Lung (tissue), 12 donors: ENCODE data around the gene CYTH1. TPM values are rescaled to one million over a fixed set of nuclear protein-coding genes. Genes with fewer than 3 reads are reported as not detected.

Experiments
- ATAC-seq: fragments of 200-7000 bp; cut with Tn5 transposase; one replicate; pipeline ENCODE4 v1.9.1; 2020; ENCODE audit warnings: moderate number of reproducible peaks; ENCODE audit not compliant: insufficient read depth, low FRiP score
- DNase-seq, 3 donors: peaks; one replicate each; pipeline ENCODE4 v3.0.0-alpha.2; 2013 to 2017
- H3K27ac ChIP-seq, 2 donors: one replicate each; pipeline ENCODE4 v1.5.1; 2013; ENCODE audit warnings: mild to moderate bottlenecking in 2 of 2, moderate library complexity in 2 of 2, control low read depth in 1 of 2, inconsistent platforms in 1 of 2, low read depth in 1 of 2, low read length in 1 of 2
- H3K27me3 ChIP-seq, 3 donors: one replicate each; pipeline ENCODE4 v1.5.1; 2013; ENCODE audit warnings: low read length in 2 of 3; ENCODE audit not compliant: control insufficient read depth in 3 of 3, insufficient read depth in 3 of 3
- H3K36me3 ChIP-seq, 4 donors: one replicate each; pipeline ENCODE4 v1.5.1; 2013; ENCODE audit warnings: low read length in 4 of 4, mild to moderate bottlenecking in 1 of 4, moderate library complexity in 1 of 4; ENCODE audit not compliant: control insufficient read depth in 4 of 4, insufficient read depth in 4 of 4
- H3K4me1 ChIP-seq, 5 donors: one replicate each; pipeline ENCODE4 v1.5.1; 2013; ENCODE audit warnings: low read length in 5 of 5, mild to moderate bottlenecking in 2 of 5, moderate library complexity in 1 of 5; ENCODE audit not compliant: control insufficient read depth in 5 of 5, insufficient read depth in 5 of 5
- H3K4me3 ChIP-seq: one replicate; pipeline ENCODE4 v1.5.1; 2013; ENCODE audit warnings: mild to moderate bottlenecking, control low read depth, moderate library complexity
- H3K9ac ChIP-seq, 2 donors: one replicate each; pipeline ENCODE4 v1.5.1; 2013; ENCODE audit warnings: low read length in 2 of 2, control low read depth in 1 of 2; ENCODE audit not compliant: insufficient read depth in 1 of 2
- H3K9me3 ChIP-seq, 4 donors: one replicate each; pipeline ENCODE4 v1.5.1; 2013; ENCODE audit warnings: low read length in 3 of 4, mild to moderate bottlenecking in 1 of 4, moderate library complexity in 1 of 4; ENCODE audit not compliant: control insufficient read depth in 4 of 4, insufficient read depth in 3 of 4
- WGBS, 2 donors: extraction: QIAGEN DNeasy Blood & Tissue Kit; methylation state at CpG; one replicate each; pipeline ENCODE4 v1.1.7; 2013; 5-methylcytosine and 5-hydroxymethylcytosine counted together
- polyA plus RNA-seq, 2 donors: library from polyadenylated mRNA; stranded (reverse); fragments of 200-250 nt; gene quantifications; one replicate each; pipeline ENCODE4 v1.2.1, GENCODE V29; 2013
- total RNA-seq, 2 donors: library from RNA; depleted of rRNA in 1 of 2; stranded (reverse); fragments of >200 nt in 1 of 2; gene quantifications; one replicate each; pipeline ENCODE4 v1.2.1, GENCODE V29; 2014 to 2021
- TF ChIP-seq, protein P1 (sequence below): IDR thresholded peaks from 2 replicates; pipeline ENCODE4 v1.5.1; 2012; ENCODE audit warnings: mild to moderate bottlenecking; ENCODE audit errors: control extremely low read depth, extremely low read depth
- donor health status: control.
- donor health status: control.
- donor health status: Bipolar disorder and iron deficiency.
- donor health status: healthy.
- donor health status: DM: yes; HTN: yes; CAD: no.

The CYTH1 gene
- total and polyA plus RNA-seq, 4 donors: 50.5 to 97.2 (median 76.0) TPM

DNA sequence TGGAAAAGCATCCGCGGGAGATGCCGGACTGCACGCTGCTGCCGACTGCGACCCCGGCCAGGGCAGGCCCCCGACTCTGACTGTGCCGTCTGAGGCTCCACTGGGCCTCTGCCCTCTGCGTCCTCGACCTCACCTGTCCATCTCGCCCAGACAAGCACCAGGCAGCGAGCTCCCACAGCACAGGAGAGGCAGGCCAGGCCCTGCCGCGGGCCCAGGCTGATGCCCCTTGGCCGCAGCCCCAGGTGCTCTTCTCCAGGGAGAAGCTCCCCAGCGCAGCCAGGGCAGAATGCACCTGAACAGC, 106.8 kb downstream of the CYTH1 start:
- ATAC-seq: no peak
- TF ChIP-seq, protein P1, sequence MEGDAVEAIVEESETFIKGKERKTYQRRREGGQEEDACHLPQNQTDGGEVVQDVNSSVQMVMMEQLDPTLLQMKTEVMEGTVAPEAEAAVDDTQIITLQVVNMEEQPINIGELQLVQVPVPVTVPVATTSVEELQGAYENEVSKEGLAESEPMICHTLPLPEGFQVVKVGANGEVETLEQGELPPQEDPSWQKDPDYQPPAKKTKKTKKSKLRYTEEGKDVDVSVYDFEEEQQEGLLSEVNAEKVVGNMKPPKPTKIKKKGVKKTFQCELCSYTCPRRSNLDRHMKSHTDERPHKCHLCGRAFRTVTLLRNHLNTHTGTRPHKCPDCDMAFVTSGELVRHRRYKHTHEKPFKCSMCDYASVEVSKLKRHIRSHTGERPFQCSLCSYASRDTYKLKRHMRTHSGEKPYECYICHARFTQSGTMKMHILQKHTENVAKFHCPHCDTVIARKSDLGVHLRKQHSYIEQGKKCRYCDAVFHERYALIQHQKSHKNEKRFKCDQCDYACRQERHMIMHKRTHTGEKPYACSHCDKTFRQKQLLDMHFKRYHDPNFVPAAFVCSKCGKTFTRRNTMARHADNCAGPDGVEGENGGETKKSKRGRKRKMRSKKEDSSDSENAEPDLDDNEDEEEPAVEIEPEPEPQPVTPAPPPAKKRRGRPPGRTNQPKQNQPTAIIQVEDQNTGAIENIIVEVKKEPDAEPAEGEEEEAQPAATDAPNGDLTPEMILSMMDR: no peak
- H3K9me3 ChIP-seq: no peaks in the 10 kb centered on the region

DNA sequence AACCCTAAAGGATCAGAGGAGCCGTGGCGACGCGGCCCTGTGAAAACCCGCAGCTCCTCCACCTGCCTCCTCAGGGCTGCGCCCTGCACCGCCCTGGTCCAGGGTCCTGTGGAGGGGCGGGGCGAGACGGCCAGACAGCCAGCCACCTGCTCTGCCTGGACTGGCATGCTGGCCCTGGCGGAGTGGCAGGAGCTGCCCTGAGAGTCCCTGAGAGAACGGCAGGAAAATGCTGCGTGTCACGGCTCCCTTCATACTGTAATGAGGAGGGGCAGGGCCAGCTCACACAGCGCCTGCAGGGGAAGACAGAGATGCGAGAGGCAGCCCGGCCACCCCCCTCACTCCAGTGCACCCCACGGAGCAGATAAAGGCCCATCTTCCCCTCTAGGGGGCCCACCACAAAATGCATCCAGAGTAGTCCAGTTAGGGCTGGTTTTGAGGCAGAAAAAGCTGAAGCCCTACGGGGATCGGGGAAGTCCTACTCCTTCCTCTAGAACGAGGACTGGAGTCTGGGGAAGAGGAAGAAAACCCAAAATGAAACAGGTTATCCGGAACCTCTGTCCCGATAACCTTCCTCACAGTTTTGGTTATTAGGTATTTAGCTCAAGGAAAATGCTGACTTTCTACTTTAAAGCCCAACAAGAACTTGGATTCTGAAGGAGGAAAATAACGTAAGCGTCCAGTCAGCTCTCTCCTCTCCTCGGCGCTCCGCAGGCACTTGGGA, 107.3 kb downstream of the CYTH1 start:
- 85 to 89% methylated on average over 28 of the region's 28 CpGs for WGBS, 2 donors
- H3K9me3 ChIP-seq: no peaks in the 10 kb centered on the region
- H3K27me3 ChIP-seq: no peaks in the 10 kb centered on the region
- DNase-seq: no peak
- no peaks in the 10 kb centered on the region for H3K4me1 ChIP-seq
- ATAC-seq: no peak
- no peak overlapping the region for H3K9ac ChIP-seq
- TF ChIP-seq, protein P1: no peak
- H3K27ac ChIP-seq: no peak overlapping the region
- H3K36me3 ChIP-seq: peaks cover 6 to 52% (median 20%) of the 10 kb centered on the region in 4 donors
- H3K4me3 ChIP-seq: no peak overlapping the region

More for the DNA sequence above, 106.8 kb downstream of the CYTH1 start:
- no peak overlapping the region for H3K9ac ChIP-seq
- no peak for DNase-seq
- no peak overlapping the region for H3K4me3 ChIP-seq
- 94 to 97% methylated on average over 17 of the region's 17 CpGs for WGBS, 2 donors
- no peaks in the 10 kb centered on the region for H3K27me3 ChIP-seq
- peaks cover 6 to 57% (median 23%) of the 10 kb centered on the region in 4 donors for H3K36me3 ChIP-seq
- no peaks in the 10 kb centered on the region for H3K4me1 ChIP-seq
- no peak overlapping the region for H3K27ac ChIP-seq

DNA sequence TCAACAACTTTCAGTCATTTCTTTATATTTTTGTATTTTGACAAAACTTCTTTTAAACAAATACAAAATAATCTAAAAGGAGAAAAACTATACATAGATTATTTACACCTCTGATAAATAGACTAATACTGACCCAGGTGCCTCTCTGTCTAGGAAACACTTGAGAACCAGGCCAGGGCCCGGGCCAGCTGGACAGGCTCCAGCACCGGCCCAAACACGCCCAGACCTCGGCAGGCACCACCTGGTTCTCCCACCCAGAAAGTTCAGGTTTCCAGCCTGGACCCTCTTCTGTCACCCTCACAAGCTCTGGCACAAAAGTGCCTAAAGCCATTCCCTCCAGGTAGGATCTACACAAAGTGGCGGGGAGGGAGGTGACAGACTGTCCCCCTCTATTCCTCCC, 107.9 kb downstream of the CYTH1 start:
- WGBS, 2 donors: 61 to 77% methylated on average over 5 of the region's 5 CpGs
- H3K4me1 ChIP-seq: no peaks in the 10 kb centered on the region
- no peak for DNase-seq
- H3K36me3 ChIP-seq: peaks cover 4 to 49% (median 15%) of the 10 kb centered on the region in 4 donors
- H3K27ac ChIP-seq: no peak overlapping the region
- no peaks in the 10 kb centered on the region for H3K9me3 ChIP-seq
- H3K9ac ChIP-seq: no peak overlapping the region
- no peaks in the 10 kb centered on the region for H3K27me3 ChIP-seq
- no peak overlapping the region for H3K4me3 ChIP-seq
- ATAC-seq: no peak
- TF ChIP-seq, protein P1: no peak

GRCh38 chr17:78673395-78673794, 108.7 kb downstream of the CYTH1 start:
- H3K27ac ChIP-seq: peak overlapping the region in 1 of 2 donors; percentile 13
- no peaks in the 10 kb centered on the region for H3K27me3 ChIP-seq
- 93 to 96% methylated on average over 7 of the region's 7 CpGs for WGBS, 2 donors
- no peak overlapping the region for H3K4me3 ChIP-seq
- ATAC-seq (no peak), DNase-seq (no peak)
- H3K4me1 ChIP-seq: no peaks in the 10 kb centered on the region
- H3K9ac ChIP-seq: no peak overlapping the region
- TF ChIP-seq, protein P1: no peak
- H3K9me3 ChIP-seq: no peaks in the 10 kb centered on the region
- H3K36me3 ChIP-seq: peaks cover 0 to 45% (median 9%) of the 10 kb centered on the region in 4 donors
